ENCODE measurements around the gene WWOX. TPM values are rescaled to one million over a fixed set of nuclear protein-coding genes. Genes with fewer than 3 reads are reported as not detected.

WWOX gene
- total RNA-seq, 1 donor from 2014 or later: 34.9 TPM

DNA sequence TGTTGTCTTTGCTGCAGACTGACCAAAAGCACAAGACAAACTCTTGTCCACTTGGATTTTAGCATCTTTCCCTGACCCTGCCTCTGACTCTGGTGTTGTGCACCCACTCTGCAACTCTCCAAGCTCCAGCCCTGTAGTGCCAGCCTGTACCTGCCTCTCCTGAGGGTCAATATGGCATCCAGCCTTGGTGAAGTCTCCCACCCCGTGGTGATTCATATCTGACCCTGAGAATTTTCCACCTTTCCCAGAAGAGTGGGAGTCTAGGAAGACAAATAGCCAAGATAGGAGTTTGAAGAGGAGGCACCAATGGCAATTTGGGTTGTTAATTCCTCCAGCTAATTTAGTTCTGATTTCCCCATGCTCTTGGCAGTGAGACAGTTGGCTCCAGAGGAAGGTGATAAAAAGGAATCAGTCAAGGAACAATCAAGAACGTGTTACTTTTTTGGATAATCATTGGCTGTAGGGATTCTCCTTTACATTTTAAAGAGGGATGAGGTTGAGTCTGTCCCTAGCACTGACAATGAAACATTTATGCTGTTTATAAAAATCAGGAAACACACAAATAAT lies 1085.1 kb downstream of the WWOX start:
- no peak for DNase-seq (ENCODE audit: low read depth)
- H3K27me3 ChIP-seq (ENCODE audit: control insufficient read depth, insufficient read depth, low read length): no peaks in the 10 kb centered on the region
- TF ChIP-seq CTCF (IDR thresholded peaks at IDR 0.05; ENCODE audit: insufficient read depth, low read length, poor library complexity, severe bottlenecking): no peak
- H3K36me3 ChIP-seq (ENCODE audit: control insufficient read depth, insufficient read depth, low read length): no peaks in the 10 kb centered on the region
- H3K4me3 ChIP-seq (ENCODE audit: low read depth, low read length): no peak overlapping the region

DNA sequence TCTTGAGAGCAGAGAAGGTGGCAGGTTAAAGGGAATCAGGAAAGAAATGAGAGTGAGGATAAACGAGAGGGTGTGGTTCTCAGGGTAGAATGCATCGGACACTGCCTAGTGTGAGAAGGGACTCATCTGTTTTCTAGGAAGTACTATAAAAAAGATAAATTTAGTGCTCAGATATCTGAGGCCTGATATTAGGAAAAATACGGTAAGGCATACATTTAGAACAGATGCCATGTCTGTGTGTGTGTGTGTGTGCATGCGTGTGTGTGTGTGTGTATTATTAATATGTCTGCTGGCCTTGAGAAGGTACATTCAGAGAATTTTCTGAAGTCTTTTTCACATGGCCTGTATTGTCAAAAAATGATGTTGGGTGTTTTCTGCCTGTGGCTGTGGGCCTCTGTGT lies 1086.3 kb downstream of the WWOX start:
- no peak for TF ChIP-seq CTCF (IDR thresholded peaks at IDR 0.05; ENCODE audit: insufficient read depth, low read length, poor library complexity, severe bottlenecking)
- no peak for DNase-seq (ENCODE audit: low read depth)
- Histone ChIP-seq H3K36me3 (ENCODE audit: control insufficient read depth, insufficient read depth, low read length) (no peaks in the 10 kb centered on the region), H3K27me3 (ENCODE audit: control insufficient read depth, insufficient read depth, low read length) (no peaks in the 10 kb centered on the region), H3K4me3 (ENCODE audit: low read depth, low read length) (no peak overlapping the region)

DNA sequence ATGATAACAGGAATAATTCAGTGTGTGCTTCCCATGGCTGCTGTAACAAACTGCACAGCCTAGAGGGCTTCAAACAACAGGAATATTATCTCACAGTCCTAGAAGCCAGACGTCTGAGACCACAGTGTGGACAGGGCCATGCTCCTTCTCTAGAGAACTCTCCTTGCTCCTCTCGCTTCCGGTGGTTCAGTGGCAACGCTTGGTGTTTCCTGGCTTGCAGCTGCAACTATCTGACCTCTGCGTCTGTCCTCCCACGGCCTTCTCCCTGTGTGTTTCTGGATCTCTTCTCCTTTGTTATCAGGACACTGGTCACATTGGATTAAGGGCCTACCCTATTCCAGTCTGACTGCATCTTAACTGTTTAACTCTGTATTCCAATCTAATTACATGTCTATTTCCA lies 1086.7 kb downstream of the WWOX start:
- Histone ChIP-seq H3K36me3 (ENCODE audit: control insufficient read depth, insufficient read depth, low read length) (no peaks in the 10 kb centered on the region), H3K27me3 (ENCODE audit: control insufficient read depth, insufficient read depth, low read length) (no peaks in the 10 kb centered on the region), H3K4me3 (ENCODE audit: low read depth, low read length) (no peak overlapping the region)
- no peak for TF ChIP-seq CTCF (IDR thresholded peaks at IDR 0.05; ENCODE audit: insufficient read depth, low read length, poor library complexity, severe bottlenecking)
- no peak for DNase-seq (ENCODE audit: low read depth)

GRCh38 chr16:79188115-79188738 lies 1088.8 kb downstream of the WWOX start:
- Histone ChIP-seq H3K36me3 (ENCODE audit: control insufficient read depth, insufficient read depth, low read length) (no peaks in the 10 kb centered on the region), H3K4me3 (ENCODE audit: low read depth, low read length) (no peak overlapping the region), H3K27me3 (ENCODE audit: control insufficient read depth, insufficient read depth, low read length) (no peaks in the 10 kb centered on the region)
- no peak for DNase-seq (ENCODE audit: low read depth)
- no peak for TF ChIP-seq CTCF (IDR thresholded peaks at IDR 0.05; ENCODE audit: insufficient read depth, low read length, poor library complexity, severe bottlenecking)

GRCh38 chr16:79188739-79189122 lies 1089.3 kb downstream of the WWOX start:
- DNase-seq (ENCODE audit: low read depth): no peak
- TF ChIP-seq CTCF (IDR thresholded peaks at IDR 0.05; ENCODE audit: insufficient read depth, low read length, poor library complexity, severe bottlenecking): no peak
- Histone ChIP-seq H3K27me3 (ENCODE audit: control insufficient read depth, insufficient read depth, low read length) (no peaks in the 10 kb centered on the region), H3K36me3 (ENCODE audit: control insufficient read depth, insufficient read depth, low read length) (no peaks in the 10 kb centered on the region), H3K4me3 (ENCODE audit: low read depth, low read length) (no peak overlapping the region)

DNA sequence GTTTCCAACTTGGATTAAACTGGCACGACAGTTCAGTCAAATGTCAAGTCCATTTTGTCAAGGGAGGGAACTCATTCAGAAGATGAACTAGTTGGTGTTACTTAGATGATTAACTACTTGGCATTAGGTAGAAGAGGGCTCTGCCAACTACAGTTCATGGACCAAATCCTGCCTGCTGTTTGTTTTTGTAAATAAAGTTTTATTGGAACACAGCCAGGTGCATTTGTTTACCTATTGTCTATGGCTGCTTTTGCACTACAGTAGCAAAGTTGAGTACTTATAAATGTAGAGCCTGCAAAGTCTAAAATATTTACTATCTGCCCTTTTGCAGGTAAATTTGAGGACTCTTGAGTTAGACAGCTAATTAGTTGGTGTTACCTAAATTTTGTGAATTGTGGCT lies 1091.1 kb downstream of the WWOX start:
- DNase-seq (ENCODE audit: low read depth): no peak
- H3K27me3 ChIP-seq (ENCODE audit: control insufficient read depth, insufficient read depth, low read length): no peaks in the 10 kb centered on the region
- H3K36me3 ChIP-seq (ENCODE audit: control insufficient read depth, insufficient read depth, low read length): no peaks in the 10 kb centered on the region
- no peak for TF ChIP-seq CTCF (IDR thresholded peaks at IDR 0.05; ENCODE audit: insufficient read depth, low read length, poor library complexity, severe bottlenecking)
- no peak overlapping the region for H3K4me3 ChIP-seq (ENCODE audit: low read depth, low read length)

Measured in kidney epithelial cell (primary cell).